ENCODE measurements around the gene MST1. TPM values are rescaled to one million over a fixed set of nuclear protein-coding genes. Genes with fewer than 3 reads are reported as not detected.

MST1 gene
- 1 to 10 TPM in 2 of 6 donors, under 1 TPM in 1, not detected in 3; 0.41 to 1.8 (median 1.1) TPM for polyA plus RNA-seq (ENCODE audit: low read depth in 6 of 6)

GRCh38 chr3:49689046-49689907 is at the start of gene MST1, which contains the start of gene RNF123:
TSS of gene MST1 (minus strand) at chr3:49689474. CDS start at chr3:49688691, 783 bp downstream.
TSS of gene RNF123 (plus strand) at chr3:49689557. CDS start at chr3:49691166, 1,609 bp downstream.
- no peaks in the 10 kb centered on the region for H3K36me3 Mint-ChIP-seq
- H3K27ac Mint-ChIP-seq = peak within 1 kb of the TSS; percentile 93 to 99 (median 96)
- ATAC-seq (ENCODE audit: low read depth in 2 of 2) (peak; percentile 80), DNase-seq (peak; percentile 93)
- no peaks in the 10 kb centered on the region for H3K27me3 Mint-ChIP-seq
- H3K4me1 Mint-ChIP-seq = peaks cover 26 to 43% (median 42%) of the 10 kb centered on the region in 3 donors
- peak within 1 kb of the TSS; percentile 89 to 98 (median 97) for H3K4me3 Mint-ChIP-seq
- H3K9me3 Mint-ChIP-seq = no peaks in the 10 kb centered on the region

GRCh38 chr3:49738067-49738713 is 48.9 kb upstream of the MST1 start:
- no peak for ATAC-seq (ENCODE audit: low read depth in 2 of 2)
- Mint-ChIP-seq H3K4me3 (no peak overlapping the region), H3K36me3 (peaks cover 0 to 15% of the 10 kb centered on the region in 2 donors), H3K9me3 (no peaks in the 10 kb centered on the region), H3K27ac (peak overlapping the region in 2 of 6 donors; percentile 7 to 24), H3K4me1 (peaks cover 0 to 4% (median 0%) of the 10 kb centered on the region in 3 donors), H3K27me3 (no peaks in the 10 kb centered on the region)
- DNase-seq = no peak

- no peaks in the 10 kb centered on the region for H3K9me3 Mint-ChIP-seq
- ATAC-seq (ENCODE audit: low read depth in 2 of 2) (no peak), DNase-seq (no peak)
- H3K27me3 Mint-ChIP-seq = no peaks in the 10 kb centered on the region
- H3K36me3 Mint-ChIP-seq = peaks cover 15 to 19% of the 10 kb centered on the region in 2 donors
- peak overlapping the region in 2 of 6 donors; percentile 41 to 70 for H3K27ac Mint-ChIP-seq
- H3K4me3 Mint-ChIP-seq = no peak overlapping the region
- H3K4me1 Mint-ChIP-seq = no peaks in the 10 kb centered on the region
Measured at GRCh38 chr3:49734752-49735151, 45.5 kb upstream of the MST1 start.

- H3K4me1 Mint-ChIP-seq = no peaks in the 10 kb centered on the region
- peaks cover 15 to 16% of the 10 kb centered on the region in 2 donors for H3K36me3 Mint-ChIP-seq
- H3K27me3 Mint-ChIP-seq = no peaks in the 10 kb centered on the region
- no peaks in the 10 kb centered on the region for H3K9me3 Mint-ChIP-seq
- H3K4me3 Mint-ChIP-seq = no peak overlapping the region
- no peak for ATAC-seq (ENCODE audit: low read depth in 2 of 2)
- no peak overlapping the region for H3K27ac Mint-ChIP-seq
- DNase-seq = no peak
Measured at GRCh38 chr3:49733551-49733950, 44.3 kb upstream of the MST1 start.

- Mint-ChIP-seq H3K36me3 (peaks cover 12 to 15% of the 10 kb centered on the region in 2 donors), H3K27me3 (no peaks in the 10 kb centered on the region), H3K9me3 (no peaks in the 10 kb centered on the region), H3K4me1 (peaks cover 0 to 4% (median 0%) of the 10 kb centered on the region in 3 donors), H3K4me3 (no peak overlapping the region), H3K27ac (peak overlapping the region in 1 of 6 donors; percentile 21)
- DNase-seq (no peak), ATAC-seq (ENCODE audit: low read depth in 2 of 2) (no peak)
Measured at GRCh38 chr3:49732597-49732996, 43.3 kb upstream of the MST1 start.

GRCh38 chr3:49729966-49730609 is 40.8 kb upstream of the MST1 start:
- peaks cover 4 to 14% (median 4%) of the 10 kb centered on the region in 3 donors for H3K4me1 Mint-ChIP-seq
- ATAC-seq (ENCODE audit: low read depth in 2 of 2) = no peak
- H3K27me3 Mint-ChIP-seq = no peaks in the 10 kb centered on the region
- peaks cover 12 to 15% of the 10 kb centered on the region in 2 donors for H3K36me3 Mint-ChIP-seq
- H3K9me3 Mint-ChIP-seq = no peaks in the 10 kb centered on the region
- no peak for DNase-seq
- H3K27ac Mint-ChIP-seq = peak overlapping the region in 1 of 6 donors; percentile 27
- H3K4me3 Mint-ChIP-seq = no peak overlapping the region

- Mint-ChIP-seq H3K4me1 (peaks cover 17 to 32% (median 17%) of the 10 kb centered on the region in 3 donors), H3K4me3 (no peak overlapping the region), H3K9me3 (no peaks in the 10 kb centered on the region), H3K27me3 (no peaks in the 10 kb centered on the region), H3K27ac (peak overlapping the region in 5 of 6 donors; percentile 26 to 100 (median 58)), H3K36me3 (peaks cover 6 to 15% of the 10 kb centered on the region in 2 donors)
- ATAC-seq (ENCODE audit: low read depth in 2 of 2) (no peak), DNase-seq (no peak)
Measured at GRCh38 chr3:49727924-49728361, 38.7 kb upstream of the MST1 start.

- no peak for ATAC-seq (ENCODE audit: low read depth in 2 of 2)
- Mint-ChIP-seq H3K9me3 (no peaks in the 10 kb centered on the region), H3K36me3 (peaks cover 0 to 9% of the 10 kb centered on the region in 2 donors), H3K4me1 (peaks cover 22 to 38% (median 23%) of the 10 kb centered on the region in 3 donors), H3K4me3 (no peak overlapping the region), H3K27me3 (no peaks in the 10 kb centered on the region), H3K27ac (peak overlapping the region in 4 of 6 donors; percentile 37 to 100 (median 61))
- no peak for DNase-seq
Measured at GRCh38 chr3:49727154-49727923, 38.1 kb upstream of the MST1 start.

- no peak for ATAC-seq (ENCODE audit: low read depth in 2 of 2)
Measured at GRCh38 chr3:49725906-49726681, 36.8 kb upstream of the MST1 start.

GRCh38 chr3:49724586-49724985 is 35.3 kb upstream of the MST1 start:
- Mint-ChIP-seq H3K4me1 (peaks cover 35 to 56% (median 44%) of the 10 kb centered on the region in 3 donors), H3K27me3 (no peaks in the 10 kb centered on the region), H3K9me3 (no peaks in the 10 kb centered on the region), H3K36me3 (no peaks in the 10 kb centered on the region), H3K27ac (peak overlapping the region; percentile 100), H3K4me3 (peak overlapping the region; percentile 91 to 98 (median 95))
- peak; percentile 53 to 58 for ATAC-seq (ENCODE audit: low read depth in 2 of 2)
- peak; percentile 76 for DNase-seq

More at GRCh38 chr3:49725906-49726681, 36.8 kb upstream of the MST1 start:
- Mint-ChIP-seq H3K27me3 (no peaks in the 10 kb centered on the region), H3K36me3 (peaks cover 0 to 3% of the 10 kb centered on the region in 2 donors), H3K27ac (peak overlapping the region; percentile 93 to 100 (median 100)), H3K4me1 (peaks cover 26 to 44% (median 29%) of the 10 kb centered on the region in 3 donors), H3K4me3 (peak overlapping the region in 2 of 8 donors; percentile 3 to 12), H3K9me3 (no peaks in the 10 kb centered on the region)
- no peak for DNase-seq

- peak; percentile 70 to 71 for ATAC-seq (ENCODE audit: low read depth in 2 of 2)
- H3K27ac Mint-ChIP-seq = peak within 1 kb of the TSS; percentile 100
- peak within 1 kb of the TSS; percentile 91 to 98 (median 95) for H3K4me3 Mint-ChIP-seq
- no peaks in the 10 kb centered on the region for H3K27me3 Mint-ChIP-seq
- H3K9me3 Mint-ChIP-seq = no peaks in the 10 kb centered on the region
- peak; percentile 95 for DNase-seq
- H3K36me3 Mint-ChIP-seq = no peaks in the 10 kb centered on the region
- peaks cover 41 to 63% (median 51%) of the 10 kb centered on the region in 3 donors for H3K4me1 Mint-ChIP-seq
Measured at GRCh38 chr3:49723628-49724551, 34.6 kb upstream of the MST1 start, which contains the start of gene GMPPB. TSS of gene GMPPB (minus strand) at chr3:49723951. CDS start at chr3:49723726, 225 bp downstream.
